HCT116 (cell line): ENCODE measurements around the gene ZNF224. TPM values are rescaled to one million over a fixed set of nuclear protein-coding genes. Genes with fewer than 3 reads are reported as not detected.

Experiments used
- ATAC-seq: fragments of 200-7000 bp; cut with Tn5 transposase; 2 replicates; pipeline ENCODE4 v1.9.1; 2020; ENCODE audit warnings: mild to moderate bottlenecking, moderate library complexity
- Bru-seq: library from RNA; stranded (reverse); fragments of 400-500 nt; gene quantifications from one replicate; lab custom pipeline; 2021; lab: Mats Ljungman, UMichigan
- BruChase-seq, 2 experiments: library from RNA; stranded (reverse); fragments of 400-500 nt; gene quantifications; one replicate each; lab custom pipeline; 2021; lab: Mats Ljungman, UMichigan
- BruUV-seq: library from RNA; stranded (reverse); fragments of 400-500 nt; replicated peaks from 2 replicates; lab custom pipeline; 2021; lab: Mats Ljungman, UMichigan
- CTCF ChIA-PET: fragments of 300-600 bp; sonication (Branson Sonifier 250); formaldehyde crosslinking; loops from one replicate; lab custom pipeline; 2021; ENCODE audit warnings: antibody characterized with exemption; lab: Charles Lee
- POLR2A ChIA-PET: fragments of 300-600, 350-600 bp; sonication (Branson Sonifier 250); formaldehyde crosslinking; loops from one replicate; lab custom pipeline; 2021; ENCODE audit warnings: antibody characterized with exemption; lab: Charles Lee
- RAD21 ChIA-PET, 2 experiments: fragments of 300-600 bp; sonication (Branson Sonifier 250); formaldehyde crosslinking; loops; one replicate each; lab custom pipeline; 2023; ENCODE audit warnings: low total read pairs in 2 of 2; ENCODE audit not compliant: uncharacterized antibody in 2 of 2, unreplicated experiment in 2 of 2, low non-redundant PET in 1 of 2; lab: Charles Lee
- DNase-seq: peaks from one replicate; pipeline ENCODE4 v3.0.0-alpha.2; 2010; ENCODE audit warnings: low read depth, low spot score
- H2AFZ ChIP-seq: fragments of 200-600 bp; shearing (Covaris generic), sonication (generic); 2 replicates; pipeline ENCODE4 v1.6.1; 2017; ENCODE audit warnings: low read depth, mixed run types, mixed read lengths, antibody characterized with exemption, low read length; ENCODE audit not compliant: poor library complexity, severe bottlenecking
- H3K27ac ChIP-seq: 2 replicates; pipeline ENCODE4 v1.5.1; 2012; ENCODE audit warnings: low read depth, low read length
- H3K27me3 ChIP-seq: fragments of 200-600 bp; sonication (generic); 2 replicates; pipeline ENCODE4 v1.6.1; 2016; ENCODE audit warnings: mixed run types, low read length, mixed read lengths; ENCODE audit not compliant: insufficient read depth
- H3K36me3 ChIP-seq, 2 experiments: fragments of 200-500 bp in 1 of 2; fragments of 200-600 bp in 1 of 2; sonication (Bioruptor generic) in 1 of 2; sonication (generic) in 1 of 2; 2 replicates each; pipeline versions ENCODE4 v1.5.1 to v1.6.1; 2014 to 2016; ENCODE audit warnings: low read length in 2 of 2, inconsistent platforms in 1 of 2, mixed read lengths in 1 of 2, mixed run types in 1 of 2; ENCODE audit not compliant: insufficient read depth in 2 of 2, control insufficient read depth in 1 of 2
- H3K4me1 ChIP-seq, 2 experiments: fragments of 200-600 bp in 1 of 2; sonication (generic) in 1 of 2; 2 replicates each; pipeline versions ENCODE4 v1.5.1 to v1.6.1; 2012 to 2017; ENCODE audit warnings: low read length in 2 of 2, inconsistent platforms in 1 of 2, mild to moderate bottlenecking in 1 of 2, mixed read lengths in 1 of 2, mixed run types in 1 of 2, moderate library complexity in 1 of 2; ENCODE audit not compliant: insufficient read depth in 2 of 2, control insufficient read depth in 1 of 2
- H3K4me2 ChIP-seq: fragments of 200-600 bp; sonication (generic); 2 replicates; pipeline ENCODE4 v1.6.1; 2017; ENCODE audit warnings: mixed run types, low read length, mixed read lengths
- H3K4me3 ChIP-seq, 2 experiments: fragments of 200-600 bp in 1 of 2; sonication (generic) in 1 of 2; replicated peaks in 1 of 2; 2 replicates each; pipeline ENCODE4 v1.5.1; 2011 to 2016; ENCODE audit warnings: low read length in 2 of 2, control low read depth in 1 of 2, low read depth in 1 of 2, mild to moderate bottlenecking in 1 of 2, mixed read lengths in 1 of 2, mixed run types in 1 of 2
- H3K79me2 ChIP-seq: fragments of 200-600 bp; sonication (generic); 2 replicates; pipeline ENCODE4 v1.6.1; 2017; ENCODE audit warnings: mild to moderate bottlenecking, mixed run types, low read length, moderate library complexity, mixed read lengths; ENCODE audit not compliant: insufficient read depth
- H3K9ac ChIP-seq: fragments of 200-600 bp; sonication (generic); 2 replicates; pipeline ENCODE4 v1.6.1; 2016; ENCODE audit warnings: low read length, mixed read lengths
- H3K9me2 ChIP-seq: fragments of 200-600 bp; sonication (generic), shearing (Covaris generic); 2 replicates; pipeline ENCODE4 v1.6.1; 2017; ENCODE audit warnings: mixed run types, mild to moderate bottlenecking, moderate library complexity; ENCODE audit not compliant: insufficient read depth
- H3K9me3 ChIP-seq, 2 experiments: fragments of 200-500 bp in 1 of 2; fragments of 200-600 bp in 1 of 2; sonication (Bioruptor generic) in 1 of 2; sonication (generic) in 1 of 2; 2 replicates each; pipeline ENCODE4 v1.6.1; 2014 to 2017; ENCODE audit warnings: low read length in 2 of 2, mixed read lengths in 2 of 2, inconsistent platforms in 1 of 2, low read depth in 1 of 2, mild to moderate bottlenecking in 1 of 2, mixed run types in 1 of 2, moderate library complexity in 1 of 2; ENCODE audit not compliant: control insufficient read depth in 1 of 2, insufficient read depth in 1 of 2
- H4K20me1 ChIP-seq: fragments of 200-600 bp; sonication (generic), shearing (Covaris generic); 2 replicates; pipeline ENCODE4 v1.6.1; 2017; ENCODE audit warnings: mixed run types, mild to moderate bottlenecking, moderate library complexity; ENCODE audit not compliant: insufficient read depth
- CBX3 ChIP-seq: IDR thresholded peaks from 2 replicates; pipeline ENCODE4 v1.6.1; 2012; ENCODE audit warnings: low read depth
- CEBPB ChIP-seq: IDR thresholded peaks from 2 replicates; pipeline ENCODE4 v1.6.1; 2012; ENCODE audit warnings: low read depth
- EGR1 ChIP-seq: IDR thresholded peaks from 2 replicates; pipeline ENCODE4 v1.6.1; 2012; ENCODE audit warnings: low read depth
- FOSL1 ChIP-seq: IDR thresholded peaks from 2 replicates; pipeline ENCODE4 v1.6.1; 2012; ENCODE audit warnings: low read depth
- POLR2A ChIP-seq: IDR thresholded peaks from 2 replicates; pipeline ENCODE4 v1.7.0; 2011; ENCODE audit warnings: borderline replicate concordance; ENCODE audit not compliant: insufficient read depth, insufficient read length; ENCODE audit errors: extremely low read depth
- RAD21 ChIP-seq: IDR thresholded peaks from 2 replicates; pipeline ENCODE4 v1.6.1; 2012; ENCODE audit warnings: low read depth, mild to moderate bottlenecking
- REST ChIP-seq: IDR thresholded peaks from 2 replicates; pipeline ENCODE4 v1.6.1; 2012; ENCODE audit warnings: low read depth
- SIN3A ChIP-seq: IDR thresholded peaks from 2 replicates; pipeline ENCODE4 v1.6.1; 2012; ENCODE audit warnings: low read depth
- SRF ChIP-seq: IDR thresholded peaks from 2 replicates; pipeline ENCODE4 v1.6.1; 2012; ENCODE audit warnings: low read depth
- TCF7L2 ChIP-seq: IDR thresholded peaks from 2 replicates; pipeline ENCODE4 v1.7.0; 2011; ENCODE audit warnings: borderline replicate concordance, inconsistent platforms; ENCODE audit not compliant: insufficient read depth, insufficient read length; ENCODE audit errors: extremely low read depth
- YY1 ChIP-seq: IDR thresholded peaks from 2 replicates; pipeline ENCODE4 v1.6.1; 2011; ENCODE audit warnings: low read length, low read depth, moderate library complexity, mild to moderate bottlenecking; ENCODE audit not compliant: insufficient replicate concordance; ENCODE audit errors: extremely low read depth
- ZFX ChIP-seq: fragments of 450-650 bp; IDR thresholded peaks from 2 replicates; pipeline ENCODE4 v1.6.1; 2017
- ZNF274 ChIP-seq: fragments of 200-500 bp; sonication (Bioruptor generic); IDR thresholded peaks from 2 replicates; pipeline ENCODE4 v1.6.1; 2014; ENCODE audit warnings: mild to moderate bottlenecking, low read depth, low read length, inconsistent platforms
- intact Hi-C: fragments of 100-400 bp; cut with micrococcal nuclease; formaldehyde crosslinking; loops from 2 replicates; pipeline ENCODE4 v1.10.0; 2022
- long read RNA-seq: library from polyadenylated mRNA; unstranded; transcript quantifications from one replicate; pipeline ENCODE4 v2.0.0, GENCODE V29; 2021; ENCODE audit not compliant: unreplicated experiment
- polyA plus RNA-seq: library from polyadenylated mRNA; unstranded; fragments of >200 nt; gene quantifications from 2 replicates; pipeline ENCODE4 v1.2.1, GENCODE V29; 2012; ENCODE audit warnings: missing spikeins
- total RNA-seq: library from RNA; stranded (reverse); gene quantifications from one replicate; pipeline ENCODE4 v1.2.1, GENCODE V29; 2021; ENCODE audit not compliant: unreplicated experiment
- TF ChIP-seq, protein P1 (sequence below): IDR thresholded peaks from 2 replicates; pipeline ENCODE4 v1.6.1; 2011; ENCODE audit warnings: mild to moderate bottlenecking, low read length, moderate library complexity; ENCODE audit not compliant: insufficient replicate concordance; ENCODE audit errors: extremely low read depth
- TF ChIP-seq, protein P2 (sequence below), 3 experiments: fragments of 200-600 bp in 1 of 3; sonication (generic) in 1 of 3; IDR thresholded peaks in 2 of 3; conservative IDR thresholded peaks in 1 of 3; 2 replicates each; pipeline ENCODE4 v1.5.1; 2012 to 2017; ENCODE audit warnings: low read depth in 2 of 3, low read length in 2 of 3, antibody characterized with exemption in 1 of 3, borderline replicate concordance in 1 of 3, control low read depth in 1 of 3, mild to moderate bottlenecking in 1 of 3, mixed read lengths in 1 of 3, mixed run types in 1 of 3, moderate library complexity in 1 of 3; ENCODE audit not compliant: insufficient read depth in 1 of 3
- TF ChIP-seq, protein P3 (sequence below): IDR thresholded peaks from 2 replicates; pipeline ENCODE4 v1.6.1; 2012

ZNF224 gene
- total RNA-seq (15.1 TPM), Bru-seq, nascent RNA (percentile 75 among the genes with signal in this experiment), BruChase-seq, experiment 1, labeled RNA remaining after a 6-hour chase (percentile 76 among the genes with signal in this experiment), BruChase-seq, experiment 2, labeled RNA remaining after a 2-hour chase (percentile 87 among the genes with signal in this experiment)
- 7.2 and 8.8 TPM in 2 replicates for polyA plus RNA-seq
- long read RNA-seq, partial matches to known transcripts: 1 of 16 reads
- long read RNA-seq, other reads (novel, unspliced or antisense): 11 of 16 reads

DNA sequence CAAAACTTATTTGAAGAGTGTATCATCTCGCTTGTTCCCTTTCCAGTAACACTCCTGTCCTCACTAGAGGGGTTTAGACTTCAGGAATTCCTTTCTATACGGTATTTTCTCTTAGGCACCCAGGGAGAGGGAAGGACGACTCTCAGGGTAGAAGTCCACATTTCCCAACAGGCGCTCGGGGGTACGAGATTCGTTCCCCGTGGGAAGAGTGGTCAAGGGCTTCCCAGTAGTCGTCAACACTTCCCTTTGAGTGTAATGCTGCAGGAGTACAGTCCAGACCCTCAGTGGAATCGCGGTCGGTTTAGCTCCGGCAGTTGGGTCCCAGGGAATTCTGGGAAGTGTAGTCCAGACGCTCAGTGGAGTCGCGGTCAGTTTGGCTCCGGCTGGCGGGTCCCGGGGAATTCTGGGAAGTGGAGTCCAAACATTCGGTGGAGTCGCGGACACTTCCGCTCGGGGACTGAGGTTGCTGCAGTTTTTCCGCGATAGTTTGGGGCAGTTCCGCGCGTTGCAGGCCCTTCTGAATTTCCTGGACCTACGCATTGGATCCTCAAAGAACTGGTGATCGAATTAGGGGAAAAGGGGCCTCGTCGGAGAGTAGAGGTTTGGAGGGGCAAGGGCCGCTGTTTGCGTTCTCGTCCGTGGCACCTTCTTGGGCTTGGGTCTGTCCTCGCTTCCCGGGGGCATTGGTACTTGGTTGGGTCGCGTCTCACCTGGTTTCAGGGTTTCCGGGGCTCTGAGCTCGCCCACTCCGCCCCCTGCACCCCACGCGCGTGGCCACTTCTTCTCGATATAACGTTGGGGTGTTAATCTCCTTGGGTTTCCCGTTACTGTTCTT, at the start of gene ZNF224:
Gene ZNF224 (plus strand): TSS at position 431 of the 835 bp plus-strand sequence. CDS start 3,513 bp downstream, outside the sequence.
- peak; percentile 82 for DNase-seq
- CTCF ChIA-PET: no interaction called here
- intact Hi-C loops: loop anchor here (1.0 to 10.0 kb wide), 6 partner anchors 19 to 269 kb away; partner anchors contain the start of genes ZNF112, ZNF221, ZNF225 and ZNF230
- no peak for TF ChIP-seq ZNF274
- no peak for TF ChIP-seq CEBPB
- TF ChIP-seq SIN3A: 0 out of 2 replicates have a peak, but pooled peaks have one; percentile 40
- TF ChIP-seq YY1: peak; percentile 65
- TF ChIP-seq, protein P1, sequence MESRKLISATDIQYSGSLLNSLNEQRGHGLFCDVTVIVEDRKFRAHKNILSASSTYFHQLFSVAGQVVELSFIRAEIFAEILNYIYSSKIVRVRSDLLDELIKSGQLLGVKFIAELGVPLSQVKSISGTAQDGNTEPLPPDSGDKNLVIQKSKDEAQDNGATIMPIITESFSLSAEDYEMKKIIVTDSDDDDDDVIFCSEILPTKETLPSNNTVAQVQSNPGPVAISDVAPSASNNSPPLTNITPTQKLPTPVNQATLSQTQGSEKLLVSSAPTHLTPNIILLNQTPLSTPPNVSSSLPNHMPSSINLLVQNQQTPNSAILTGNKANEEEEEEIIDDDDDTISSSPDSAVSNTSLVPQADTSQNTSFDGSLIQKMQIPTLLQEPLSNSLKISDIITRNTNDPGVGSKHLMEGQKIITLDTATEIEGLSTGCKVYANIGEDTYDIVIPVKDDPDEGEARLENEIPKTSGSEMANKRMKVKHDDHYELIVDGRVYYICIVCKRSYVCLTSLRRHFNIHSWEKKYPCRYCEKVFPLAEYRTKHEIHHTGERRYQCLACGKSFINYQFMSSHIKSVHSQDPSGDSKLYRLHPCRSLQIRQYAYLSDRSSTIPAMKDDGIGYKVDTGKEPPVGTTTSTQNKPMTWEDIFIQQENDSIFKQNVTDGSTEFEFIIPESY: peak; percentile 67
- no peak for TF ChIP-seq RAD21
- TF ChIP-seq, protein P2, sequence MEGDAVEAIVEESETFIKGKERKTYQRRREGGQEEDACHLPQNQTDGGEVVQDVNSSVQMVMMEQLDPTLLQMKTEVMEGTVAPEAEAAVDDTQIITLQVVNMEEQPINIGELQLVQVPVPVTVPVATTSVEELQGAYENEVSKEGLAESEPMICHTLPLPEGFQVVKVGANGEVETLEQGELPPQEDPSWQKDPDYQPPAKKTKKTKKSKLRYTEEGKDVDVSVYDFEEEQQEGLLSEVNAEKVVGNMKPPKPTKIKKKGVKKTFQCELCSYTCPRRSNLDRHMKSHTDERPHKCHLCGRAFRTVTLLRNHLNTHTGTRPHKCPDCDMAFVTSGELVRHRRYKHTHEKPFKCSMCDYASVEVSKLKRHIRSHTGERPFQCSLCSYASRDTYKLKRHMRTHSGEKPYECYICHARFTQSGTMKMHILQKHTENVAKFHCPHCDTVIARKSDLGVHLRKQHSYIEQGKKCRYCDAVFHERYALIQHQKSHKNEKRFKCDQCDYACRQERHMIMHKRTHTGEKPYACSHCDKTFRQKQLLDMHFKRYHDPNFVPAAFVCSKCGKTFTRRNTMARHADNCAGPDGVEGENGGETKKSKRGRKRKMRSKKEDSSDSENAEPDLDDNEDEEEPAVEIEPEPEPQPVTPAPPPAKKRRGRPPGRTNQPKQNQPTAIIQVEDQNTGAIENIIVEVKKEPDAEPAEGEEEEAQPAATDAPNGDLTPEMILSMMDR (IDR thresholded peaks at IDR 0.05 in 2 of 3, conservative IDR thresholded peaks at IDR 0.05 in 1 of 3; ENCODE audit: borderline replicate concordance in 1 of 3, insufficient read depth in 1 of 3, low read depth in 2 of 3, low read length in 2 of 3): no peak
- TF ChIP-seq CBX3: peak; percentile 58; the same call in 1 of the 2 replicates
- peak; percentile 39 for TF ChIP-seq POLR2A
- no peak for TF ChIP-seq REST
- TF ChIP-seq, protein P3, sequence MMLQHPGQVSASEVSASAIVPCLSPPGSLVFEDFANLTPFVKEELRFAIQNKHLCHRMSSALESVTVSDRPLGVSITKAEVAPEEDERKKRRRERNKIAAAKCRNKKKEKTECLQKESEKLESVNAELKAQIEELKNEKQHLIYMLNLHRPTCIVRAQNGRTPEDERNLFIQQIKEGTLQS: no peak
- no peak for TF ChIP-seq EGR1
- TF ChIP-seq TCF7L2: no peak
- no peak for TF ChIP-seq SRF
- TF ChIP-seq ZFX: peak; percentile 53
- TF ChIP-seq FOSL1: no peak

More for the DNA sequence above, at the start of gene ZNF224:
- Histone ChIP-seq H3K79me2 (peaks cover 13% of the 10 kb centered on the region; the same call in 1 of the 2 replicates), H3K27me3 (no peaks in the 10 kb centered on the region), H3K36me3 (peaks cover 6 to 18% of the 10 kb centered on the region in 2 experiments; a peak in 2 of 4 replicates), H4K20me1 (no peaks in the 10 kb centered on the region), H3K9me3 (no peaks in the 10 kb centered on the region), H2AFZ (peak within 1 kb of the TSS; percentile 91), H3K4me1 (peaks cover 4 to 9% of the 10 kb centered on the region in 2 experiments; a peak in 2 of 4 replicates), H3K9ac (peak within 1 kb of the TSS; percentile 79), H3K4me2 (peak within 1 kb of the TSS; percentile 95), H3K27ac (peak within 1 kb of the TSS; percentile 45; the same call in 1 of the 2 replicates), H3K4me3 (peak within 1 kb of the TSS; percentile 77 to 96), H3K9me2 (no peaks in the 10 kb centered on the region)
- RAD21 ChIA-PET: interaction anchor here in 1 of 2 experiments (0.6 kb wide), 1 partner anchor 267 kb away, joined by 3 read pairs; the partner anchor contains the start of gene ZNF283
- POLR2A ChIA-PET: no interaction called here
- BruUV-seq: no TSS peak
- ATAC-seq: peak; percentile 97
